ENCODE results near the gene AMN1.

DNA sequence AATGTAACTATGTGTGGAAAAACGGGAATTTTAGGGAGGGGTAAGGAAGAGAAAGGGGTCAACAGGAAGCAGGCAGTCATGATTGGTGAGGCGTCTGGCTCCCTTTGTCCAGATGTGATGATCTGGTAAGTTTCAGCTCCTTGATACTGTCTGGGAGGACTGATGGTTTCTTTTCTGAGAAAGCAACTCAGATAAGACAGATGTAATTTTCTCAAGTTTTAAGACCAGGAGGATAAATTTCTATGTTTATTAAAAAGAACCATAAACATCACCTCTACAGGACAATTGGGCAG is 21.9 kb upstream of the AMN1 start:
- TF ChIP-seq, protein P1, sequence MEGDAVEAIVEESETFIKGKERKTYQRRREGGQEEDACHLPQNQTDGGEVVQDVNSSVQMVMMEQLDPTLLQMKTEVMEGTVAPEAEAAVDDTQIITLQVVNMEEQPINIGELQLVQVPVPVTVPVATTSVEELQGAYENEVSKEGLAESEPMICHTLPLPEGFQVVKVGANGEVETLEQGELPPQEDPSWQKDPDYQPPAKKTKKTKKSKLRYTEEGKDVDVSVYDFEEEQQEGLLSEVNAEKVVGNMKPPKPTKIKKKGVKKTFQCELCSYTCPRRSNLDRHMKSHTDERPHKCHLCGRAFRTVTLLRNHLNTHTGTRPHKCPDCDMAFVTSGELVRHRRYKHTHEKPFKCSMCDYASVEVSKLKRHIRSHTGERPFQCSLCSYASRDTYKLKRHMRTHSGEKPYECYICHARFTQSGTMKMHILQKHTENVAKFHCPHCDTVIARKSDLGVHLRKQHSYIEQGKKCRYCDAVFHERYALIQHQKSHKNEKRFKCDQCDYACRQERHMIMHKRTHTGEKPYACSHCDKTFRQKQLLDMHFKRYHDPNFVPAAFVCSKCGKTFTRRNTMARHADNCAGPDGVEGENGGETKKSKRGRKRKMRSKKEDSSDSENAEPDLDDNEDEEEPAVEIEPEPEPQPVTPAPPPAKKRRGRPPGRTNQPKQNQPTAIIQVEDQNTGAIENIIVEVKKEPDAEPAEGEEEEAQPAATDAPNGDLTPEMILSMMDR (IDR thresholded peaks at IDR 0.05; ENCODE audit: insufficient read depth, low read depth, low read length) = no peak
- no peak for TF ChIP-seq EZH2 (IDR thresholded peaks at IDR 0.05; ENCODE audit: insufficient read depth, low read length)
